ENCODE measurements around the gene CNBD2. TPM values are rescaled to one million over a fixed set of nuclear protein-coding genes. Genes with fewer than 3 reads are reported as not detected.
A peak's percentile ranks its signal among the peaks of the same experiment; 100 is the strongest.
"Not testable (repeated sequence)": the region's sequence is repeated elsewhere in the genome, so short reads cannot be mapped to it uniquely, and the experiment has no call there.

The CNBD2 gene
- total RNA-seq, 1 donor = 2.2 TPM

DNA sequence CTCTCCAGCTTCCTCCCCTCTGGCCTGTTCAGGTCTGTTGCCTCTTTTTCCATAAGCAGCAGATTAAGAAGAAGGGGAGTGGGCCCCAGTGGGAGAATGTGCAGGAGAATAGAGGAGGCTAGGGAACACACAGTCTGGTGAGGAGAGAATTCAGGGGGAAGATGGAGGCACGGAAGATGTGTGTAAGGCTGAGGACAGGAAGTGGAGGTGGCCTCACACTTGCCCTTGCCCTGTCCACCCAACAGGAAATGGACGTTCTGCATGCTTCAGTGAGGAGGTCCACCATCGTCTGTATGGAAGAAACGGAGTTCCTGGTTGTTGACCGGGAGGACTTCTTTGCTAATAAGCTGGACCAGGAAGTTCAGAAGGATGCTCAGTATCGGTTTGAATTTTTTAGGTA, 16.0 kb downstream of the CNBD2 start:
- no peak for DNase-seq (ENCODE audit: low read depth)
- no peak for TF ChIP-seq CTCF (IDR thresholded peaks at IDR 0.05; ENCODE audit: insufficient read depth, low read length)

GRCh38 chr20:35985806-35986205, 17.4 kb downstream of the CNBD2 start:
- TF ChIP-seq CTCF (IDR thresholded peaks at IDR 0.05; ENCODE audit: insufficient read depth, low read length) = no peak
- no peak for DNase-seq (ENCODE audit: low read depth)
- H3K4me3 ChIP-seq (ENCODE audit: low read depth, low read length) = no peak overlapping the region

More for the DNA sequence above, 16.0 kb downstream of the CNBD2 start:
- H3K4me3 ChIP-seq (ENCODE audit: low read depth, low read length) = no peak overlapping the region

DNA sequence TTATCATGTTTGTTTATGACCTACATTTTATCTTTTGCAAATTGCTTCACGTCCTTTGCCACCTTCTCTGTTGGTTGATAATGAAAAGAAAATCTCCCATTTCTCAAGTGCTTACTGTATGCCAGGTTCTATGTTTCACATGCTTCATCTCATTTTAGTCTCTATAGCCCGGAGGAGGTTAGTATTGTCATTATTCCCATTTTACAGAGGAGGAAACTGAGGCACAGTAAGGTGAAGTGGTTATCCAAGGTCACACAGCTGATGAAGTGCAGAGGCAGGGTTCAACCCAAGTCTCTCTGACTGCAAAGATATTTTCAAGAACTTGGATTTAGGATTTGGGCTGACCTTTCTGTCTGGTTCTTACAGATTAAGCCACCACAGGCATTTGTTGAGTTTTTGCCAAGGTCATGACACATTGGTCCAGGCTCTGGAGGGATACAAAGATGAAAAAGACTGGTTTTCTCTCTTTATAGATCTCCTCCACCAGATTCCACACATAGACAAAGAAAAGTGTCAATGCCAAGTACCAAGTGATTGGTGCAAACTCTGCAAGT, 20.6 kb downstream of the CNBD2 start:
- no peak overlapping the region for H3K4me3 ChIP-seq (ENCODE audit: low read depth, low read length)
- no peak for TF ChIP-seq CTCF (IDR thresholded peaks at IDR 0.05; ENCODE audit: insufficient read depth, low read length)
- peak; percentile 41 for DNase-seq (ENCODE audit: low read depth)

- H3K4me3 ChIP-seq (ENCODE audit: low read depth, low read length) = no peak overlapping the region
- TF ChIP-seq CTCF (IDR thresholded peaks at IDR 0.05; ENCODE audit: insufficient read depth, low read length) = peak; percentile 75
- DNase-seq (ENCODE audit: low read depth) = peak; percentile 51
Observed at GRCh38 chr20:35991142-35991771, 22.9 kb downstream of the CNBD2 start.

GRCh38 chr20:35992713-35993335, 24.4 kb downstream of the CNBD2 start:
- no peak overlapping the region for H3K4me3 ChIP-seq (ENCODE audit: low read depth, low read length)
- peak; percentile 89 for TF ChIP-seq CTCF (IDR thresholded peaks at IDR 0.05; ENCODE audit: insufficient read depth, low read length)
- peak; percentile 70 for DNase-seq (ENCODE audit: low read depth)

DNA sequence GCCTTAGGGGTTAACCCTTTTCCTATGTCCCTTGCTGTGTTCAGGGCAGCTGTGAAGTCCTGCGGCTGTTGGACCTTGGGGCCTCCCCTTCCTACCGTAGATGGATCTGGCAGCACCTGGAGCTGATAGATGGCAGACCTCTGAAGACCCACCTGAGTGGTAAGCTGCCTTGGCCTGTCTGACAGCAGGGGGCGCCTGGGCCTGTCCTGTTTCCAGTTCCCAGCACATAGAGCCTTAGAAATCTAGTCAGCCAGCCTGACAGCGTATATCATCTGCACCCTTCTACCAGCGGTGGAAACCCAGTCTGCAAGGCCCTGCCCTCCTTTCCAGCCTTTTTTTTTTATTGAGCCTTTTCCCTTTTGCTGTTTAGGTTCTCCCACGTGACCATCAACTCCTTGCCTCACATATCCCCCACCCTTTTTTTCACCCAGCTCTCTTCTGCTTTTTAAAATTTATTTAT, 26.6 kb downstream of the CNBD2 start:
- peak; percentile 82 for DNase-seq (ENCODE audit: low read depth)
- peak; percentile 96 for TF ChIP-seq CTCF (IDR thresholded peaks at IDR 0.05; ENCODE audit: insufficient read depth, low read length)
- no peak overlapping the region for H3K4me3 ChIP-seq (ENCODE audit: low read depth, low read length)

GRCh38 chr20:35996492-35996891, 28.1 kb downstream of the CNBD2 start:
- H3K4me3 ChIP-seq (ENCODE audit: low read depth, low read length); DNase-seq (ENCODE audit: low read depth): not testable (repeated sequence)

DNA sequence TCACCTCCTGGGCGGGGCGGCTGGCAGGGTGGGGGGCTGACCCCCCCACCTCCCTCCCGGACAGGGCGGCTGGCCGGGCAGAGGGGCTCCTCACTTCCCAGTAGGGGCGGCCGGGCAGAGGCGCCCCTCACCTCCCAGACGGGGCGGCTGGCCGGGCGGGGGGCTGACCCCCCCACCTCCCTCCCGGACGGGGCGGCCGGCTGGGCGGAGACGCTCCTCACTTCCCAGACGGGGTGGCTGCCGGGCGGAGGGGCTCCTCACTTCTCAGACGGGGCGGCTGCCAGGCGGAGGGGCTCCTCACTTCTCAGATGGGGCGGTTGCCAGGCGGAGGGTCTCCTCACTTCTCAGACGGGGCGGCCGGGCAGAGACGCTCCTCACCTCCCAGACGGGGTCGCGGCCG, 32.9 kb downstream of the CNBD2 start:
- DNase-seq (ENCODE audit: low read depth); H3K4me3 ChIP-seq (ENCODE audit: low read depth, low read length): not testable (repeated sequence)
